ENCODE measurements around the gene RSPO1.

DNA sequence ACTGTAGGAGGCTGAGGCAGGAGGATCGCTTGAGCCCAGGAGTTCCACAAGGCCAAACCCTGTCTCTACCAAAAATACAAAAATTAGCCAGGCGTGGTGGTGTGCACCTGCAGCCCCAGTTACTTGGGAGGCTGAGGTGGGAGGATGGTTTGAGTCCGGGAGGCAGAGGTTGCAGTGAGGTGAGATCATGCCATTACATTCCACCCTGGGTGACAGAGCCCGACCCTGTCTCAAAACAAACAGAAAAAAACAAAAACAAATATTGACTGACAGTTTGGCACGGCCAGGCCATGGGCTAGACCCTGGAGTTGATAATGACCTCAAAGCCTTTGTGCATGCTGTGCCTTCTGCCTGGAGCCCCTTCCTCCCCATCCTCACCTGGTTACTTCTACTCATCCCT lies 19.2 kb upstream of the RSPO1 start:
- TF ChIP-seq EZH2 (IDR thresholded peaks at IDR 0.05; ENCODE audit: borderline replicate concordance, low read length), result no peak
- no peak for TF ChIP-seq CTCF (IDR thresholded peaks at IDR 0.05; ENCODE audit: low read length)

Data from OCI-LY1 (cell line).